CD14-positive monocyte (primary cell): ENCODE data around the gene TNFRSF19. TPM values are rescaled to one million over a fixed set of nuclear protein-coding genes. Genes with fewer than 3 reads are reported as not detected.
"Not testable (repeated sequence)": the region's sequence is repeated elsewhere in the genome, so short reads cannot be mapped to it uniquely, and the experiment has no call there.

ENCODE experiments used
- DNase-seq, 3 donors: peaks; one replicate each; pipeline ENCODE4 v3.0.0-alpha.2; 2011 to 2022
- H2AFZ ChIP-seq: 2 replicates; pipeline ENCODE4 v1.6.0; 2012; ENCODE audit warnings: mild to moderate bottlenecking, low read depth, low read length, inconsistent platforms; ENCODE audit not compliant: insufficient read depth, poor library complexity, severe bottlenecking
- H3K27ac ChIP-seq, 2 donors: 1 replicate in 1 of 2; 2 replicates in 1 of 2; pipeline ENCODE4 v1.5.1; 2012 to 2013; ENCODE audit warnings: low read length in 2 of 2, control low read depth in 1 of 2, inconsistent platforms in 1 of 2, low read depth in 1 of 2, mild to moderate bottlenecking in 1 of 2
- H3K27me3 ChIP-seq, 2 donors: one replicate each; pipeline versions ENCODE4 v1.6.0 to v1.6.1; 2011 to 2013; ENCODE audit warnings: low read length in 2 of 2; ENCODE audit not compliant: control insufficient read depth in 2 of 2, insufficient read depth in 2 of 2
- H3K36me3 ChIP-seq, 2 donors: replicated peaks in 1 of 2; 1 replicate in 1 of 2; 2 replicates in 1 of 2; pipeline versions ENCODE4 v1.5.1 to v1.6.1; 2012 to 2013; ENCODE audit warnings: low read length in 2 of 2, control low read depth in 1 of 2, inconsistent platforms in 1 of 2, mild to moderate bottlenecking in 1 of 2; ENCODE audit not compliant: insufficient read depth in 2 of 2, control insufficient read depth in 1 of 2
- H3K4me1 ChIP-seq, 2 donors: 1 replicate in 1 of 2; 2 replicates in 1 of 2; pipeline versions ENCODE4 v1.5.1 to v1.6.1; 2012 to 2013; ENCODE audit warnings: low read length in 2 of 2, control low read depth in 1 of 2, inconsistent platforms in 1 of 2, mild to moderate bottlenecking in 1 of 2, moderate library complexity in 1 of 2; ENCODE audit not compliant: insufficient read depth in 2 of 2, control insufficient read depth in 1 of 2
- H3K4me2 ChIP-seq: replicated peaks from 2 replicates; pipeline ENCODE3; 2012; ENCODE audit warnings: low read length, moderate library complexity, mild to moderate bottlenecking; ENCODE audit not compliant: poor library complexity, severe bottlenecking; ENCODE audit errors: extremely low read depth
- H3K4me3 ChIP-seq, 3 experiments: fragments of 200-600 bp in 1 of 3; sonication (generic) in 1 of 3; replicated peaks in 1 of 3; 1 replicate in 2 of 3; 2 replicates in 1 of 3; pipeline ENCODE4 v1.5.1; 2011 to 2013; ENCODE audit warnings: low read length in 3 of 3, mild to moderate bottlenecking in 3 of 3, control low read depth in 2 of 3, low read depth in 2 of 3, inconsistent platforms in 1 of 3, moderate library complexity in 1 of 3
- H3K79me2 ChIP-seq: 2 replicates; pipeline ENCODE4 v1.6.0; 2012; ENCODE audit warnings: mild to moderate bottlenecking, control low read depth, inconsistent platforms, low read length, moderate library complexity; ENCODE audit not compliant: insufficient read depth
- H3K9ac ChIP-seq: 2 replicates; pipeline ENCODE4 v1.6.0; 2017; ENCODE audit warnings: low read length, mild to moderate bottlenecking; ENCODE audit not compliant: insufficient read depth, poor library complexity, severe bottlenecking
- H3K9me3 ChIP-seq, 2 donors: replicated peaks in 1 of 2; 1 replicate in 1 of 2; 2 replicates in 1 of 2; pipeline versions ENCODE4 v1.5.1 to v1.6.1; 2012 to 2013; ENCODE audit warnings: low read length in 2 of 2, control low read depth in 1 of 2; ENCODE audit not compliant: control insufficient read depth in 1 of 2, insufficient read depth in 1 of 2
- H4K20me1 ChIP-seq: 2 replicates; pipeline ENCODE4 v1.6.0; 2012; ENCODE audit warnings: mild to moderate bottlenecking, low read length, control low read depth, moderate library complexity; ENCODE audit not compliant: insufficient read depth
- H3K27ac Mint-ChIP-seq, 7 donors: one replicate each; pipeline ENCODE4 v1.8.0; 2020; ENCODE audit warnings: mild to moderate bottlenecking in 7 of 7, mixed read lengths in 7 of 7, moderate library complexity in 6 of 7, inconsistent platforms in 2 of 7
- H3K27me3 Mint-ChIP-seq, 3 donors: one replicate each; pipeline ENCODE4 v1.8.0; 2021 to 2022; ENCODE audit warnings: low read depth in 3 of 3, mild to moderate bottlenecking in 3 of 3, mixed read lengths in 3 of 3, moderate library complexity in 3 of 3, inconsistent platforms in 1 of 3
- H3K36me3 Mint-ChIP-seq, 2 donors: one replicate each; pipeline ENCODE4 v1.8.0; 2020; ENCODE audit warnings: mixed read lengths in 2 of 2, inconsistent platforms in 1 of 2, mild to moderate bottlenecking in 1 of 2
- H3K4me1 Mint-ChIP-seq: one replicate; pipeline ENCODE4 v1.8.0; 2020; ENCODE audit warnings: mild to moderate bottlenecking, mixed read lengths
- H3K4me3 Mint-ChIP-seq, 2 donors: one replicate each; pipeline ENCODE4 v1.8.0; 2020; ENCODE audit warnings: mild to moderate bottlenecking in 2 of 2, mixed read lengths in 2 of 2, moderate library complexity in 1 of 2
- H3K9me3 Mint-ChIP-seq, 7 donors: one replicate each; pipeline ENCODE4 v1.8.0; 2020 to 2022; ENCODE audit warnings: mixed read lengths in 7 of 7, mild to moderate bottlenecking in 6 of 7, moderate library complexity in 6 of 7, inconsistent platforms in 2 of 7
- CTCF ChIP-seq: fragments of 200-600 bp; IDR thresholded peaks from one replicate; pipeline ENCODE4 v1.8.0; 2022; ENCODE audit warnings: antibody characterized with exemption, mild to moderate bottlenecking
- WGBS: methylation state at CpG from one replicate; pipeline ENCODE4 v1.1.5; 2013; ENCODE audit warnings: missing lambda C conversion rate; ENCODE audit not compliant: insufficient coverage; 5-methylcytosine and 5-hydroxymethylcytosine counted together
- intact Hi-C, 2 donors: fragments of 100-400 bp; cut with micrococcal nuclease; formaldehyde crosslinking; loops; one replicate each; pipeline versions ENCODE4 v1.15.0 to v1.15.1; 2023
- polyA minus RNA-seq: library from RNA; depleted of rRNA, polyadenylated mRNA; stranded (reverse); fragments of >200 nt; gene quantifications from 2 replicates; pipeline ENCODE4 v1.2.3, GENCODE V29; 2012
- polyA plus RNA-seq, 3 donors: library from polyadenylated mRNA; depleted of rRNA in 1 of 3; unstranded in 2 of 3; stranded (reverse) in 1 of 3; fragments of 300-500 nt in 2 of 3; fragments of >200 nt in 1 of 3; fragmentation: Illumina TruSeq in 2 of 3; gene quantifications; 1 replicate in 2 of 3; 2 replicates in 1 of 3; pipeline ENCODE4 v1.2.3, GENCODE V29; 2012 to 2021
- total RNA-seq, 12 experiments: library from RNA in 1 of 12; stranded (reverse) in 1 of 12; fragments of 120-200 nt in 1 of 12; gene quantifications; one replicate each; pipeline ENCODE4 v1.2.4 and lab custom pipeline; 2013 to 2026; ENCODE audit warnings: mixed read lengths in 6 of 12, inconsistent platforms in 1 of 12

The TNFRSF19 gene
- 0.04 TPM for total RNA-seq (2013)
- polyA plus RNA-seq (under 1 TPM in 1 of 3 donors, not detected in 2; 0.11 TPM), polyA minus RNA-seq (not detected in 2 replicates), total RNA-seq (lab: John Stamatoyannopoulos, UW) (0 to 1.7 (median 0.25) reads per million in 11 experiments)

GRCh38 chr13:23570099-23570920 lies at the start of gene TNFRSF19:
TSS of gene TNFRSF19 (plus strand) at chr13:23570412. CDS start at chr13:23590184, 19,772 bp downstream.
- intact Hi-C loops, result loop anchor here in 1 of 2 donors (10.0 kb wide), 1 partner anchor 314 kb away; the partner anchor contains the start of gene MIPEP
- Mint-ChIP-seq H3K27ac (no peak within 1 kb of the TSS), H3K4me3 (peak within 1 kb of the TSS in 1 of 2 donors; percentile 32), H3K9me3 (peaks cover 0 to under 1% (median 0%) of the 10 kb centered on the region in 7 donors), H3K4me1 (no peaks in the 10 kb centered on the region), H3K27me3 (peaks cover 11 to 25% (median 16%) of the 10 kb centered on the region in 3 donors), H3K36me3 (no peaks in the 10 kb centered on the region)
- peaks cover 29 to 47% of the 10 kb centered on the region in 2 donors for H3K27me3 ChIP-seq
- H3K79me2 ChIP-seq, result no peaks in the 10 kb centered on the region
- no peak within 1 kb of the TSS for H3K9ac ChIP-seq
- no peak within 1 kb of the TSS for H3K4me3 ChIP-seq
- no peak within 1 kb of the TSS for H3K4me2 ChIP-seq
- no peak within 1 kb of the TSS for H3K27ac ChIP-seq
- H4K20me1 ChIP-seq, result no peaks in the 10 kb centered on the region
- H2AFZ ChIP-seq, result no peak within 1 kb of the TSS
- H3K36me3 ChIP-seq, result no peaks in the 10 kb centered on the region
- DNase-seq, result no peak
- no peaks in the 10 kb centered on the region for H3K9me3 ChIP-seq
- TF ChIP-seq CTCF, result no peak
- H3K4me1 ChIP-seq, result no peaks in the 10 kb centered on the region
- WGBS, result 61% methylated on average over 9 of the region's 10 CpGs

- H3K27me3 ChIP-seq, intact Hi-C loops, H3K27me3 Mint-ChIP-seq, H3K36me3 ChIP-seq, DNase-seq, H3K4me2 ChIP-seq, H4K20me1 ChIP-seq, H3K9ac ChIP-seq, H3K27ac ChIP-seq, H3K79me2 ChIP-seq, H3K4me3 Mint-ChIP-seq, H3K4me3 ChIP-seq, H3K4me1 Mint-ChIP-seq, H3K36me3 Mint-ChIP-seq, H2AFZ ChIP-seq, H3K4me1 ChIP-seq: not testable (repeated sequence)
- H3K9me3 ChIP-seq, result peaks cover 0 to 12% of the 10 kb centered on the region in 2 donors
- WGBS, result 53% methylated on average over 2 of the region's 3 CpGs
- H3K27ac Mint-ChIP-seq, result peak overlapping the region in 1 of 7 donors; percentile 70
- peaks cover 11 to 28% (median 19%) of the 10 kb centered on the region in 7 donors for H3K9me3 Mint-ChIP-seq
Measured at GRCh38 chr13:23529926-23530325, 40.3 kb upstream of the TNFRSF19 start.
